ENCODE results near the gene THEMIS.

The THEMIS gene

GRCh38 chr6:127737009-127737486 is 163.8 kb downstream of the THEMIS start:
- no peaks in the 10 kb centered on the region for H3K4me1 ChIP-seq (ENCODE audit: insufficient read depth, insufficient read length)
- no peak overlapping the region for H3K4me3 ChIP-seq (ENCODE audit: insufficient read length, low read depth)
- H3K36me3 ChIP-seq (ENCODE audit: insufficient read depth, insufficient read length, low read length), result no peaks in the 10 kb centered on the region
- peak; percentile 40 for DNase-seq (ENCODE audit: low read depth, low spot score)
- no peaks in the 10 kb centered on the region for H3K9me3 ChIP-seq (ENCODE audit: insufficient read depth, low read length)
- TF ChIP-seq YY1 (IDR thresholded peaks at IDR 0.05; ENCODE audit: insufficient read depth, insufficient read length) (no peak), SUZ12 (IDR thresholded peaks at IDR 0.05; ENCODE audit: extremely low read depth, insufficient read depth, insufficient read length) (no peak), ZNF274 (IDR thresholded peaks at IDR 0.05; ENCODE audit: low read depth, low read length) (no peak)
- H3K9ac ChIP-seq (ENCODE audit: insufficient read length, low read depth), result no peak overlapping the region
- H3K27me3 ChIP-seq (ENCODE audit: insufficient read depth, insufficient read length), result no peaks in the 10 kb centered on the region

DNA sequence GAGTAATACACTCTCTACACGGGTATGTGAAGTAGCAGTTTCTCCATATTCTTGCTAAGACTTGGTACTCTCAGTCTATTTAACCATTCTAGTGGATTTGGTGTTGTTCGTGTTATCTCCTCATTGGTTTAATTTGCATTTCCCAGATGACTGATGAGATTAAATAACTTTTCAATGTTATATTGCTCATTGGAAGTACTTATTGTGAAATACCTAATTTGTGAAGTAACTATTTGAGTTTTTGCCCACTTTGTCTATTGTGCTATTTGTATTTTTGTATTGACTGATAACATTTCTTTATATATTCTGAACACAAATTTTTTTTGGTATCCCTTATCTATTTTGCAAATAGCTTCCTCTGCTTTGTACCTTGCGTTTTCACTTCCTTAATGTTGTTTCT is 167.9 kb downstream of the THEMIS start:
- DNase-seq (ENCODE audit: low read depth, low spot score), result no peak
- Histone ChIP-seq H3K36me3 (ENCODE audit: insufficient read depth, insufficient read length, low read length) (no peaks in the 10 kb centered on the region), H3K4me1 (ENCODE audit: insufficient read depth, insufficient read length) (no peaks in the 10 kb centered on the region), H3K9ac (ENCODE audit: insufficient read length, low read depth) (no peak overlapping the region), H3K27me3 (ENCODE audit: insufficient read depth, insufficient read length) (no peaks in the 10 kb centered on the region), H3K4me3 (ENCODE audit: insufficient read length, low read depth) (no peak overlapping the region), H3K9me3 (ENCODE audit: insufficient read depth, low read length) (no peaks in the 10 kb centered on the region)
- no peak for TF ChIP-seq YY1 (IDR thresholded peaks at IDR 0.05; ENCODE audit: insufficient read depth, insufficient read length)
- TF ChIP-seq ZNF274 (IDR thresholded peaks at IDR 0.05; ENCODE audit: low read depth, low read length), result no peak
- no peak for TF ChIP-seq SUZ12 (IDR thresholded peaks at IDR 0.05; ENCODE audit: extremely low read depth, insufficient read depth, insufficient read length)

DNA sequence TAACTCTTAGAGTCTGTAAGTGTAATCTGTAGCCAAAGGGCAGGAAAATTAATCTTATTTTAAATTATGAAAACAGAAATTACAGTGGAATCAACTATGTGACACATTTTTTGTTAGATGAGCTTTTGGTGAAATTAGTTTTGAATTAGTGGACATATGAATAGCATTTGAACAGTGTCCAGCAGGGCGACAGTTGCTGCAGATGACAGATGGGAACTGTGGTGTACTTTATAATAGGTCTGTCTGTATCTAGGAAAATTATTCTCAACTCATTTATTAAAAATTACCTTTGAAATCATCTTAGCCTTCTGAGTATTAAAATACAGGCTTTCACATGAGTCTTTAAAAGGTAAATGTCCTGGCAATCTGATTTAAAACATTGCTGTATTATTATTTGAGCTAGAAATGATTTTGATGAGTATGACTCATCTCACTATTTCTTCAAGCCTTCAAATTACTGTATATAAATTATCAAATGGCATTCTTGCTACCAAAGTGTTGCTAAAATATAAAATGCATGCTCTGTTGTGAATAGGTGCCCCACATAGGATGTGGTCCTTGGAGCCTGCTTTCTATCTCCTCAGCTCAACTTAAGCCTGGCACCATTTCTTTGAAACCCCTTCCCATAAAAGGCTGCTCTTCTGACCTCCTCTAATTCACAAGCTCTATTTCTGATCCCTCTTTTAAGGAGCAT is 173.5 kb downstream of the THEMIS start:
- Histone ChIP-seq H3K27me3 (ENCODE audit: insufficient read depth, insufficient read length) (no peaks in the 10 kb centered on the region), H3K9me3 (ENCODE audit: insufficient read depth, low read length) (no peaks in the 10 kb centered on the region), H3K4me3 (ENCODE audit: insufficient read length, low read depth) (no peak overlapping the region), H3K9ac (ENCODE audit: insufficient read length, low read depth) (no peak overlapping the region), H3K4me1 (ENCODE audit: insufficient read depth, insufficient read length) (no peaks in the 10 kb centered on the region), H3K36me3 (ENCODE audit: insufficient read depth, insufficient read length, low read length) (no peaks in the 10 kb centered on the region)
- TF ChIP-seq SUZ12 (IDR thresholded peaks at IDR 0.05; ENCODE audit: extremely low read depth, insufficient read depth, insufficient read length) (no peak), YY1 (IDR thresholded peaks at IDR 0.05; ENCODE audit: insufficient read depth, insufficient read length) (no peak), ZNF274 (IDR thresholded peaks at IDR 0.05; ENCODE audit: low read depth, low read length) (no peak)
- DNase-seq (ENCODE audit: low read depth, low spot score), result no peak

- H3K4me1 ChIP-seq (ENCODE audit: insufficient read depth, insufficient read length), result no peaks in the 10 kb centered on the region
- H3K9me3 ChIP-seq (ENCODE audit: insufficient read depth, low read length), result no peaks in the 10 kb centered on the region
- H3K27me3 ChIP-seq (ENCODE audit: insufficient read depth, insufficient read length), result no peaks in the 10 kb centered on the region
- no peak overlapping the region for H3K9ac ChIP-seq (ENCODE audit: insufficient read length, low read depth)
- DNase-seq (ENCODE audit: low read depth, low spot score), result no peak
- no peak overlapping the region for H3K4me3 ChIP-seq (ENCODE audit: insufficient read length, low read depth)
- no peaks in the 10 kb centered on the region for H3K36me3 ChIP-seq (ENCODE audit: insufficient read depth, insufficient read length, low read length)
- no peak for TF ChIP-seq ZNF274 (IDR thresholded peaks at IDR 0.05; ENCODE audit: low read depth, low read length)
Observed at GRCh38 chr6:127725821-127726220, 175.0 kb downstream of the THEMIS start.

- Histone ChIP-seq H3K9me3 (ENCODE audit: insufficient read depth, low read length) (no peaks in the 10 kb centered on the region), H3K36me3 (ENCODE audit: insufficient read depth, insufficient read length, low read length) (no peaks in the 10 kb centered on the region), H3K4me3 (ENCODE audit: insufficient read length, low read depth) (no peak overlapping the region), H3K4me1 (ENCODE audit: insufficient read depth, insufficient read length) (no peaks in the 10 kb centered on the region), H3K9ac (ENCODE audit: insufficient read length, low read depth) (no peak overlapping the region), H3K27me3 (ENCODE audit: insufficient read depth, insufficient read length) (no peaks in the 10 kb centered on the region)
- TF ChIP-seq SUZ12 (IDR thresholded peaks at IDR 0.05; ENCODE audit: extremely low read depth, insufficient read depth, insufficient read length) (no peak), YY1 (IDR thresholded peaks at IDR 0.05; ENCODE audit: insufficient read depth, insufficient read length) (no peak), ZNF274 (IDR thresholded peaks at IDR 0.05; ENCODE audit: low read depth, low read length) (no peak)
- no peak for DNase-seq (ENCODE audit: low read depth, low spot score)
Observed at GRCh38 chr6:127718694-127719093, 182.2 kb downstream of the THEMIS start.

DNA sequence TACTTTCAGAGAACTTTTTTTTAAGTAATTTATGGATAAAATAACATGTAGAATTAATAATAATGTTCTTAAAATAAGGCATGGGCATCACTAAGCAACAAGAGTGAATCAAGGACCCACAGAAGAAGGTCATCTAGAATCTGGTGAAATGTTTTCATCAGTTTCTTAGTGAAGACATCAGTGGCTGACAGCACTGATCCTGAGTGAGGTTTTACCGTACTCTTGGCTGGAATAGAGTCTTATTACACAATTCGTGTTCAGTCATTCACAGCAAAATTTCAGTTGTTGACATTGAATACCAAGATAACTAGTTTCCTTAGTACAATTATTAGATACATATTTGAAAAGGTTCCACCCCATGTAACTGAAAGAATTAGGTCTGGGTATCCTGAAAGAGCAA is 183.5 kb downstream of the THEMIS start:
- no peak overlapping the region for H3K9ac ChIP-seq (ENCODE audit: insufficient read length, low read depth)
- H3K36me3 ChIP-seq (ENCODE audit: insufficient read depth, insufficient read length, low read length), result no peaks in the 10 kb centered on the region
- H3K4me3 ChIP-seq (ENCODE audit: insufficient read length, low read depth), result no peak overlapping the region
- no peak for TF ChIP-seq SUZ12 (IDR thresholded peaks at IDR 0.05; ENCODE audit: extremely low read depth, insufficient read depth, insufficient read length)
- TF ChIP-seq YY1 (IDR thresholded peaks at IDR 0.05; ENCODE audit: insufficient read depth, insufficient read length), result no peak
- no peak for TF ChIP-seq ZNF274 (IDR thresholded peaks at IDR 0.05; ENCODE audit: low read depth, low read length)
- no peaks in the 10 kb centered on the region for H3K27me3 ChIP-seq (ENCODE audit: insufficient read depth, insufficient read length)
- no peaks in the 10 kb centered on the region for H3K4me1 ChIP-seq (ENCODE audit: insufficient read depth, insufficient read length)
- no peak for DNase-seq (ENCODE audit: low read depth, low spot score)
- no peaks in the 10 kb centered on the region for H3K9me3 ChIP-seq (ENCODE audit: insufficient read depth, low read length)

- H3K4me1 ChIP-seq (ENCODE audit: insufficient read depth, insufficient read length), result no peaks in the 10 kb centered on the region
Observed at GRCh38 chr6:127716465-127716864, 184.4 kb downstream of the THEMIS start.

More at GRCh38 chr6:127716465-127716864, 184.4 kb downstream of the THEMIS start:
- DNase-seq (ENCODE audit: low read depth, low spot score), result no peak
- H3K4me3 ChIP-seq (ENCODE audit: insufficient read length, low read depth), result no peak overlapping the region
- H3K27me3 ChIP-seq (ENCODE audit: insufficient read depth, insufficient read length), result no peaks in the 10 kb centered on the region
- TF ChIP-seq ZNF274 (IDR thresholded peaks at IDR 0.05; ENCODE audit: low read depth, low read length) (no peak), SUZ12 (IDR thresholded peaks at IDR 0.05; ENCODE audit: extremely low read depth, insufficient read depth, insufficient read length) (no peak), YY1 (IDR thresholded peaks at IDR 0.05; ENCODE audit: insufficient read depth, insufficient read length) (no peak)
- H3K36me3 ChIP-seq (ENCODE audit: insufficient read depth, insufficient read length, low read length), result no peaks in the 10 kb centered on the region
- no peak overlapping the region for H3K9ac ChIP-seq (ENCODE audit: insufficient read length, low read depth)
- H3K9me3 ChIP-seq (ENCODE audit: insufficient read depth, low read length), result no peaks in the 10 kb centered on the region
